NCI-H2081 treated with DMSO at 0.1 percent for 48 hours (cell line): Measurements from ENCODE around the gene DZIP1.

ENCODE experiments used
- DNase-seq: peaks from one replicate; lab custom pipeline; 2025; lab: John Stamatoyannopoulos, UW

Gene DZIP1

GRCh38 chr13:95643936-95644598 is 439 bp downstream of the DZIP1 start:
- DNase-seq = no peak

DNA sequence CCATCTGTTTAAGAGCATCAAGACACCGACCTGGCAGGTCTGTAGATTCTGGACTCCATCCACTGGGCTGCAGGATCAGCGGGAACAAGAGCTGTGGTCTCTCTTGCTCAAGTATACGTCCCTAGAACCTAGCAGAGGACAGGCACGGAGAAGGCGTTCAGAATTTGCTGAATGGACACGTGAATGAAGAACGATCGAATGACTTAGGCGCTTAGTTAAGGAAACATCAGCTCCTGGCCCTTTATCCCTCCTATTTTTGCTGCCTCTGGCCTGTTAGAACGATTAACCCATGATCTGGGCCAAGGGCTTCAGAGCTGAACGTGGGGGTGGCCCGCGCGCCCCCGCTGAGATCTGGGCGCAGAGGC is 953 bp downstream of the DZIP1 start:
- no peak for DNase-seq

- DNase-seq = no peak
These were observed 1.5 kb downstream of the DZIP1 start for GRCh38 chr13:95642999-95643398.

DNA sequence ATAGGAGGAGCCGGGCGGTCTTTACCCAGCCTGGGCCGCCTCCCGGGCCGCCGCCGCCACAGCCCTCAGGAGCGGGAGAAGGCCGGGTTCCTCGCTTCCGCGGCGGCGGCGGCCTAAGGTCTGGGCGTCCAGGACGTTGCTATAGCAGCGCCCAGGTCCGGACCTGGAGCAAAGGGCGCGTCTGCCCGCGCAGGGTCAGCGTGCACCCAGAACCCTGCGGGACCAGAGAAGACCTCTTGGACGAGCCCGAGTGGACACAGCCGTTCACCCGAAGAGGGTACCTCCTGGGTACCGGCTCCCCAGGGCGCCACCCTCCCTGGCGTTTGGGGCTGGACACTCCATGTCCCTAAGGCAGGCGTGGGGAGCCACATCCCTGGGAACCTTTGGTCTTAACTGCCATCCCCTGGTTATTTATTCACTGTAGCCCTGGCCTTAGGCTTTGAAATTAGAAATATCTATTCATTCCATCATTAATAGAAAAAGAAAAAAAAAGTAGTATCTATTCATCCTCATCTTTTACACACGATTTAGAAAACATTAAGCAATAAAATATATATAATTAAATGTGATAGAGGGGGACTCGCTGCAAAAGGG is 2.4 kb downstream of the DZIP1 start:
- no peak for DNase-seq

DNA sequence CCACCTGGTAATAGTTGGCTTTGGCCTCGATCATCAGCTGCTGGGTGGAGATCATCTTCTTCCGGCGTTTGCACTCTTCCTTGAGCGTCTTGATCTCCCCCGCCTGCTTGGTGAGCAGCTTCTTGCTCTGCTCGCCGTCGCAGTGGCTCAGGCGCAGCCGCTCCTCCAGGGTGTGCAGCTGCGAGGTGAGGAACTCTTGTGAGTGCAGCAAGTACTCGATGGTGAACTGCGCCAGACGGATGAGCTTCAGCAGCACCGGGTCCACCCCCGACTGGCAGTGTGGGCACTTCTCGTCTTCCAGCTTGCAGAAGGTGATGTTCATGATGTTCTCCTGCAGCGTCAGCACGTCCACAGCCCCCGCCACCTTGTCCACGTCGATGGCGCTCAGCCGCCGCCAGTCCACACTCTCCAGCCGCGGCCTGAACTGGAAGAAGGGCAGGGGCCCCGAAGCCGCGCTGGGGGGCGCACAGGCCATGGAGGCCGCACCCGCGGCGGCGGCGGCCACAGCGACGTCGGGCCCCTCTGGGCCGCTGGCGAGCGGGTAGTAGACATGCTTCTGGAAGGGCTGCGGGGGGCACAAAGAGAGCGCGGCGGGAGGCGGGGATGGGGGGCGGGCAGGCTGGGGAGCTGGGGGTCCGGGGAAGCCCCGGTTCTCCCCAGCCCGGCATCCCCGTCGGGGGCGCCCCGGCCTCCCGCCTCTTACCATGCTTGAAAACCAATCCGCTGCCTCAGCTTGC is 3.0 kb downstream of the DZIP1 start:
- no peak for DNase-seq

GRCh38 chr13:95636853-95637252 is 7.7 kb downstream of the DZIP1 start:
- no peak for DNase-seq

- no peak for DNase-seq
These were observed 13.9 kb downstream of the DZIP1 start for GRCh38 chr13:95630593-95630992.

DNA sequence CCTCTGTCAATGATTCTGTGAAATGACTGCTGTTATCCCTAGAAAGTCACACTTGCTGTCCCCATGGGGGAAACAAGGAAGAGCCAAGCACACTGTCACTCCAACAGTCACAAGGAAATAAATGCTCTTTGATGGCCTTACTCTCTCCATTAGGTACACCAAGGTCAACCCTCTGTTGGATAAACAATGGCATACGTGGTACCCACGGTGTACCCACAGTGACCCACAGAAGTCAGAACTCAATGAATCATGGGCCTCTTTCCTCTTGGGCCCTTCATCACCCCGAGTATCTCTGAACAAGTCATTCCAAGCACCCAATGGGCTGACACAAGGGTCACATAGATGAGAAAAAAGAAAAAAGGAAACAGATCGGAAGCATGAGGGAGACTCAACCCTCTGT is 15.4 kb downstream of the DZIP1 start:
- DNase-seq = no peak

GRCh38 chr13:95628488-95628887 is 16.0 kb downstream of the DZIP1 start:
- DNase-seq = no peak

DNA sequence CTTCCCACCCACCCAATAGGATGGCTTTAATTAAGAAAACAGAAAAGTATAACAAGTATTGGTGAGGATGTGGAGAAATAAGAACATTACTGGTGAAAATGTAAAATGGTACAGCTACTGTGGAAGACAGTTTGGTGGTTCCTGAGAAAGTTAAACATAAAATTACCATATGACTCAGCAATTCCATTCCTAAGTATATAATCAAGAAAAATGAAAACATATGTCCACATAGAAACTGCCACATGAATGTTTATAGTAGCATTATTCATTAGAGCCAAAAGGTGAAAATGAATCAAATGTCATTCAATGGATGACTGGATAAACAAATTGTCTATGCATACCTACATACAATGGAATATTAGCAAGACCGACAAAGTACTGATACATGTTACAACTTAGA is 16.9 kb downstream of the DZIP1 start:
- DNase-seq = no peak

GRCh38 chr13:95626768-95627167 is 17.7 kb downstream of the DZIP1 start:
- no peak for DNase-seq

- DNase-seq = no peak
These were observed 20.5 kb downstream of the DZIP1 start for GRCh38 chr13:95624020-95624419.

GRCh38 chr13:95623141-95623540 is 21.4 kb downstream of the DZIP1 start:
- DNase-seq = no peak

DNA sequence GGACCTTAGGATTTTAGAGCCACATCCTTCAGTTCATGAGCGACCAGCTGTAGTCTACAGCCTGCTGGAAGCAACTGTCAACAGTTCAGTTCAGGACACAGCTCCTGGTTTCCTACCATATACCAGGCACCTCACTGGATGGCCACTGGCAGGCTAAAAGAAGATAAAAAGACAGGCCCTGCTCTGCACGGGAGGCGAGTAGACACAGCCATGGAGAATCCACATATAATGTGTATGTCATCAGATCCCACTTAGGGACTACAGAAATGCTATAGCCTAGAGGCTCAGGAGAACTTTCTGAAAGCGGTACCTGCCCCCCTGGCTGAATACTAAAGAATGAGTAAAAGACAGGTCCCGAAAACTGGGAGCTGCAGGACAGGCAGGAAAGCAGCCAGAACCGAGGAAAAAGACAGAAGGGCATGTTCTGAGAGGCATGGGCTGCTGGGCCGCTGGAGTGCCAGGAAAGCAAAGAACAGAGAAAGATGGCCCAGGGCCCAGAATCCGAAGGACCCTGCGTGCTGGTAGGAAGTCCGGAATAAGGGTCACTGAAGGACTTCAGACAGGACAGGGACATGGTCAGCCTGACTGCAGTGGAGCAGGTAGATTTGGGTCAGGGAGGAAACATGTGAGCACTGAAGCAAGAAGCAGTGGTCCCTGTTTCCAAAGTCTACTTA is 23.5 kb downstream of the DZIP1 start:
- DNase-seq = no peak

DNA sequence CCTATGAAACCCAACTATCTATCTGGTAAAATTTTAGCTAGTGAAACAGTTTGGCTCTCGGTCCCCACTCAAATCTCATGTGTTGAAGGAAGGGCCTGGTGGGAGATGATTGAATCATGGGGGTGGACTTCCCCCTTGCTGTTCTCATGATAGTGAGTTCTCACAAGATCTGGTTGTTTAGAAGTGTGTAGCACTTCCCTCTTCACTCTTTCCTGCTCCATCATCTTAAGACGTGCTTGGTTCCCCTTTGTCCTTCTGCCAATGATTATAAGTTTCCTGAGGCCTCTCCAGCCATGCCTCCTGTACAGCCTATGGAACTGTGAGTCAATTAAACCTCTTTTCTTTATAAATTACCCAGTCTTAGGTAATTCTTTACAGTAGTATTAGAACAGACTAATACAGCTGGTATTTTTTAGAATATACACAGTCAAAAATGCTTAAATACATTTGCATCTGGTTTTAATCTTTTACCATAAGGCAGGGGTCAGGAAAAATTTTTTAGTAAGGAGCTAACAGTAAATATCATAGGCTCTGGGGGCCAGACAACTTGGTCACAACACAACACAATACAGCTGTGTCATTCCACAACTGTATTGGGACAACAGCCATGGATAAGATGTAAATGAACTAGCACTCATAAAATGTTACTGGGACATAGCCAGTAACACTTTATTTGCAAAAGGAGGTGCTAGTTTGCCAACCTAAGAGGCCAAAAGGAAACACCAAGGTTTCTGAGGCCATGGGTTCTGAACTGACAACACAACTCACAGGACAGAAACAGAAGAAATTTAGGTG is 24.3 kb downstream of the DZIP1 start:
- DNase-seq = no peak

DNA sequence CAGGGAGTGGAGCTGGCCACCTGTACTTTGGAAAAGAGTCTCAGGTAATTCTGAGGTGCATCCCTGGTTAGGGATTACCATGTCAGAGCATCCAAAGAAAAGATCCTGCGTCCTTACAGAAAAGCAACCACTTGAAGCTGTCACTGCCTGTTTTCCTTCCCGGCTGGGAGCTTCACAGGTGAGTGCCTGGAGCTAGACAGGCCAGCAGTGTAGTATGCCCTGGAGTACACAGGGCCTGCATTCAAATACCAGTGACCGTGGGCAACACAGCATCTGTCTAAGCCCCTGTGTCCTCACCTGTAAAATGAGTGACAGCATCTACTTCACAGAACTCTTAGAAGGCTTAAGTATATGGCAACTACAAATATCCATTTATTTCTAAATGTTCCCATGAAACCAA is 29.0 kb downstream of the DZIP1 start:
- DNase-seq = no peak

DNA sequence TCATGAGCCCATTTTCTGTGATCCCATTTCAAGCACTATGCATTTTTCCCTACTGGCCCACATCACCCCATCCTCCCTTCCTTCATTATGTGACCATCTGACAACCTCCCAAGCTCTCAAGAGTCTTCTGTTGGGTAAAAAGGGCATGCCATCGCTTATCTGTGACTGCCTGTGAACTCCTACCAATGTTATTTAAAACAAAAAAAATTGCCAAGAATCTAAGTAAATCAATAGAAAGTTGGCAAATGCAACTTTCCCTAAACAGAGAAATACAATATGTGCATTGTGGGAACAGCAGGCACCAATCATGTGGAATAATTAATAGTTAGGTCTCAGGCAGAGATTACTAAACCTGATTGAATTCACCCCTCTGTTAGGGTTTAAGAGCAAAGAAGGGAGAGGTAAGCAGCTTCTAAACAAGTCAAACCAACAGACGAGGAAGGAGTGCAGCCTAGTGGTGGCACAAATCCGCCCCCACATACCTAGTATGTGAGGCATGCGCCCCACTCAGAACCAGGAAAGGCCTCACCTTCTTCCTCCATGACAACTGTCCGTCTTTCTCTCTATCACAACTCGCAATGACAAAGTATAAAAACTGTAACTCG is 29.8 kb downstream of the DZIP1 start:
- no peak for DNase-seq

- DNase-seq = no peak
These were observed 35.7 kb downstream of the DZIP1 start for GRCh38 chr13:95608640-95609323.

- DNase-seq = no peak
These were observed 37.1 kb downstream of the DZIP1 start for GRCh38 chr13:95607366-95607765.

- DNase-seq = no peak
These were observed 38.9 kb downstream of the DZIP1 start for GRCh38 chr13:95605448-95606125.

- no peak for DNase-seq
These were observed 40.0 kb downstream of the DZIP1 start for GRCh38 chr13:95604556-95604915.
